Measurements from ENCODE around the gene PDLIM5.
"Not testable (repeated sequence)": the region's sequence is repeated elsewhere in the genome, so short reads cannot be mapped to it uniquely, and the experiment has no call there.

PDLIM5 gene

GRCh38 chr4:94533405-94534223 is 81.9 kb downstream of the PDLIM5 start:
- no peak for DNase-seq

GRCh38 chr4:94534401-94535312 is 82.9 kb downstream of the PDLIM5 start:
- no peak for DNase-seq

- DNase-seq: no peak
Observed at GRCh38 chr4:94536049-94536448, 84.3 kb downstream of the PDLIM5 start.

GRCh38 chr4:94536649-94537469 is 85.1 kb downstream of the PDLIM5 start:
- no peak for DNase-seq

- DNase-seq: no peak
Observed at GRCh38 chr4:94537921-94538628, 86.3 kb downstream of the PDLIM5 start.

- DNase-seq: no peak
Observed at GRCh38 chr4:94540476-94540875, 88.7 kb downstream of the PDLIM5 start.

- DNase-seq: no peak
Observed at GRCh38 chr4:94544811-94545210, 93.1 kb downstream of the PDLIM5 start.

GRCh38 chr4:94545296-94545695 is 93.6 kb downstream of the PDLIM5 start:
- no peak for DNase-seq

GRCh38 chr4:94546949-94547348 is 95.2 kb downstream of the PDLIM5 start:
- DNase-seq: no peak

- DNase-seq: no peak
Observed at GRCh38 chr4:94548571-94548970, 96.8 kb downstream of the PDLIM5 start.

GRCh38 chr4:94550352-94550751 is 98.6 kb downstream of the PDLIM5 start:
- no peak for DNase-seq

GRCh38 chr4:94550851-94551250 is 99.1 kb downstream of the PDLIM5 start:
- DNase-seq: no peak

- no peak for DNase-seq
Observed at GRCh38 chr4:94551643-94552564, 100.2 kb downstream of the PDLIM5 start.

GRCh38 chr4:94556047-94556446 is 104.3 kb downstream of the PDLIM5 start:
- DNase-seq: not testable (repeated sequence)

GRCh38 chr4:94557632-94558031 is 105.9 kb downstream of the PDLIM5 start:
- DNase-seq: not testable (repeated sequence)

- DNase-seq: no peak
Observed at GRCh38 chr4:94558392-94558904, 106.7 kb downstream of the PDLIM5 start.

GRCh38 chr4:94559351-94559806 is 107.6 kb downstream of the PDLIM5 start:
- no peak for DNase-seq

GRCh38 chr4:94561249-94562024 is 109.7 kb downstream of the PDLIM5 start:
- DNase-seq: no peak

- no peak for DNase-seq
Observed at GRCh38 chr4:94562285-94562684, 110.5 kb downstream of the PDLIM5 start.

- DNase-seq: no peak
Observed at GRCh38 chr4:94564252-94564651, 112.5 kb downstream of the PDLIM5 start.
